ENCODE measurements around the gene PCDHA4.
"Not testable (repeated sequence)": the region's sequence is repeated elsewhere in the genome, so short reads cannot be mapped to it uniquely, and the experiment has no call there.

- TF ChIP-seq CTCF (conservative IDR thresholded peaks at IDR 0.05 in 1 of 2, IDR thresholded peaks at IDR 0.05 in 1 of 2; ENCODE audit: extremely low read depth in 1 of 2, insufficient read depth in 1 of 2, low read depth in 1 of 2, low read length in 2 of 2); EZH2 (IDR thresholded peaks at IDR 0.05; ENCODE audit: borderline replicate concordance, low read length): not testable (repeated sequence)
Measured at GRCh38 chr5:140848139-140849102, 41.6 kb downstream of the PCDHA4 start, which contains the start of gene PCDHA9.

Data from mammary epithelial cell (primary cell).